Lung (tissue), 12 donors: Measurements from ENCODE around the gene CCDC185. TPM values are rescaled to one million over a fixed set of nuclear protein-coding genes. Genes with fewer than 3 reads are reported as not detected.
"Not testable (repeated sequence)": the region's sequence is repeated elsewhere in the genome, so short reads cannot be mapped to it uniquely, and the experiment has no call there.

ENCODE experiments used
- ATAC-seq: fragments of 200-7000 bp; cut with Tn5 transposase; one replicate; pipeline ENCODE4 v1.9.1; 2020; ENCODE audit warnings: moderate number of reproducible peaks; ENCODE audit not compliant: insufficient read depth, low FRiP score
- DNase-seq, 3 donors: peaks; one replicate each; pipeline ENCODE4 v3.0.0-alpha.2; 2013 to 2017
- H3K27ac ChIP-seq, 2 donors: one replicate each; pipeline ENCODE4 v1.5.1; 2013; ENCODE audit warnings: mild to moderate bottlenecking in 2 of 2, moderate library complexity in 2 of 2, control low read depth in 1 of 2, inconsistent platforms in 1 of 2, low read depth in 1 of 2, low read length in 1 of 2
- H3K27me3 ChIP-seq, 3 donors: one replicate each; pipeline ENCODE4 v1.5.1; 2013; ENCODE audit warnings: low read length in 2 of 3; ENCODE audit not compliant: control insufficient read depth in 3 of 3, insufficient read depth in 3 of 3
- H3K36me3 ChIP-seq, 4 donors: one replicate each; pipeline ENCODE4 v1.5.1; 2013; ENCODE audit warnings: low read length in 4 of 4, mild to moderate bottlenecking in 1 of 4, moderate library complexity in 1 of 4; ENCODE audit not compliant: control insufficient read depth in 4 of 4, insufficient read depth in 4 of 4
- H3K4me1 ChIP-seq, 5 donors: one replicate each; pipeline ENCODE4 v1.5.1; 2013; ENCODE audit warnings: low read length in 5 of 5, mild to moderate bottlenecking in 2 of 5, moderate library complexity in 1 of 5; ENCODE audit not compliant: control insufficient read depth in 5 of 5, insufficient read depth in 5 of 5
- H3K4me3 ChIP-seq: one replicate; pipeline ENCODE4 v1.5.1; 2013; ENCODE audit warnings: mild to moderate bottlenecking, control low read depth, moderate library complexity
- H3K9ac ChIP-seq, 2 donors: one replicate each; pipeline ENCODE4 v1.5.1; 2013; ENCODE audit warnings: low read length in 2 of 2, control low read depth in 1 of 2; ENCODE audit not compliant: insufficient read depth in 1 of 2
- H3K9me3 ChIP-seq, 4 donors: one replicate each; pipeline ENCODE4 v1.5.1; 2013; ENCODE audit warnings: low read length in 3 of 4, mild to moderate bottlenecking in 1 of 4, moderate library complexity in 1 of 4; ENCODE audit not compliant: control insufficient read depth in 4 of 4, insufficient read depth in 3 of 4
- WGBS, 2 donors: extraction: QIAGEN DNeasy Blood & Tissue Kit; methylation state at CpG; one replicate each; pipeline ENCODE4 v1.1.7; 2013; 5-methylcytosine and 5-hydroxymethylcytosine counted together
- polyA plus RNA-seq, 2 donors: library from polyadenylated mRNA; stranded (reverse); fragments of 200-250 nt; gene quantifications; one replicate each; pipeline ENCODE4 v1.2.1, GENCODE V29; 2013
- total RNA-seq, 2 donors: library from RNA; depleted of rRNA in 1 of 2; stranded (reverse); fragments of >200 nt in 1 of 2; gene quantifications; one replicate each; pipeline ENCODE4 v1.2.1, GENCODE V29; 2014 to 2021
- TF ChIP-seq, protein P1 (sequence below): IDR thresholded peaks from 2 replicates; pipeline ENCODE4 v1.5.1; 2012; ENCODE audit warnings: mild to moderate bottlenecking; ENCODE audit errors: control extremely low read depth, extremely low read depth
- donor health status: control.
- donor health status: control.
- donor health status: Bipolar disorder and iron deficiency.
- donor health status: healthy.
- donor health status: DM: yes; HTN: yes; CAD: no.

Gene CCDC185
- total and polyA plus RNA-seq, 4 donors = not detected

DNA sequence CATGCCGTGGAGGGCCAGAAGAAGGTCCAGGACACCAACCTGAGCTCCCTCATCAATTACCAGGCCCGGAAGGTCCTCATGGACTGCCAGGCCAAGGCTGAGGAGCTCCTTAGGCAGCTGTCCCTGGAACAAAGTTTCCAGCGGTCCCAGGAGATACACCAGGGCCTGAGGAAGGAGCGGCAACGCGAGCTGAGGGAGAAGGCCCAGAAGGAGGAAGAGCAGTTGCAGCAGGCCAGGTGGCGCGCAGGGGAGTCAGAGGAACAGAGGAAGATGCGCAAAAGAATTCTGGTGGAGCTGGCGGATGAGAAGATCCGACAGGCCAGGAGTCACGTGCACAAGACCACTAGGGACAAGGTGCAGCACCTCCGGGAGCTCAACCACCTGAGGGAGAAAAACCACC, 1.5 kb downstream of the CCDC185 start:
- Histone ChIP-seq H3K27me3 (peaks cover 5 to 7% (median 7%) of the 10 kb centered on the region in 3 donors), H3K9me3 (peaks cover 0 to 13% (median 2%) of the 10 kb centered on the region in 4 donors), H3K4me1 (peaks cover 0 to 5% (median 0%) of the 10 kb centered on the region in 5 donors), H3K4me3 (no peak overlapping the region), H3K27ac (no peak overlapping the region), H3K36me3 (no peaks in the 10 kb centered on the region), H3K9ac (no peak overlapping the region)
- ATAC-seq = no peak
- TF ChIP-seq, protein P1, sequence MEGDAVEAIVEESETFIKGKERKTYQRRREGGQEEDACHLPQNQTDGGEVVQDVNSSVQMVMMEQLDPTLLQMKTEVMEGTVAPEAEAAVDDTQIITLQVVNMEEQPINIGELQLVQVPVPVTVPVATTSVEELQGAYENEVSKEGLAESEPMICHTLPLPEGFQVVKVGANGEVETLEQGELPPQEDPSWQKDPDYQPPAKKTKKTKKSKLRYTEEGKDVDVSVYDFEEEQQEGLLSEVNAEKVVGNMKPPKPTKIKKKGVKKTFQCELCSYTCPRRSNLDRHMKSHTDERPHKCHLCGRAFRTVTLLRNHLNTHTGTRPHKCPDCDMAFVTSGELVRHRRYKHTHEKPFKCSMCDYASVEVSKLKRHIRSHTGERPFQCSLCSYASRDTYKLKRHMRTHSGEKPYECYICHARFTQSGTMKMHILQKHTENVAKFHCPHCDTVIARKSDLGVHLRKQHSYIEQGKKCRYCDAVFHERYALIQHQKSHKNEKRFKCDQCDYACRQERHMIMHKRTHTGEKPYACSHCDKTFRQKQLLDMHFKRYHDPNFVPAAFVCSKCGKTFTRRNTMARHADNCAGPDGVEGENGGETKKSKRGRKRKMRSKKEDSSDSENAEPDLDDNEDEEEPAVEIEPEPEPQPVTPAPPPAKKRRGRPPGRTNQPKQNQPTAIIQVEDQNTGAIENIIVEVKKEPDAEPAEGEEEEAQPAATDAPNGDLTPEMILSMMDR = no peak
- WGBS, 2 donors = 94 to 96% methylated on average over 13 of the region's 13 CpGs
- no peak for DNase-seq

DNA sequence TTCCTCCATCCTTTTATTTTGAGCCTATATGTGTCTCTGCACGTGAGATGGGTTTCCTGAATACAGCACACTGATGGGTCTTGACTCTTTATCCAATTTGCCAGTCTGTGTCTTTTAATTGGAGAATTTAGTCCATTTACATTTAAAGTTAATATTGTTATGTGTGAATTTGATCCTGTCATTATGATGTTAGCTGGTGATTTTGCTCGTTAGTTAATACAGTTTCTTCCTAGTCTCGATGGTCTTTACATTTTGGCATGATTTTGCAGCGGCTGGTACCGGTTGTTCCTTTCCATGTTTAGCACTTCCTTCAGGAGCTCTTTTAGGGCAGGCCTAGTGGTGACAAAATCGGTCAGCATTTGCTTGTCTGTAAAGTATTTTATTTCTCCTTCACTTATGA, 6.2 kb downstream of the CCDC185 start:
- not testable (repeated sequence) for H3K9me3 ChIP-seq, H3K4me3 ChIP-seq, ATAC-seq, H3K9ac ChIP-seq, H3K27ac ChIP-seq, H3K4me1 ChIP-seq, H3K36me3 ChIP-seq, H3K27me3 ChIP-seq, DNase-seq
- WGBS, 2 donors = 88 to 97% methylated on average over 3 to 4 of the region's 6 CpGs

DNA sequence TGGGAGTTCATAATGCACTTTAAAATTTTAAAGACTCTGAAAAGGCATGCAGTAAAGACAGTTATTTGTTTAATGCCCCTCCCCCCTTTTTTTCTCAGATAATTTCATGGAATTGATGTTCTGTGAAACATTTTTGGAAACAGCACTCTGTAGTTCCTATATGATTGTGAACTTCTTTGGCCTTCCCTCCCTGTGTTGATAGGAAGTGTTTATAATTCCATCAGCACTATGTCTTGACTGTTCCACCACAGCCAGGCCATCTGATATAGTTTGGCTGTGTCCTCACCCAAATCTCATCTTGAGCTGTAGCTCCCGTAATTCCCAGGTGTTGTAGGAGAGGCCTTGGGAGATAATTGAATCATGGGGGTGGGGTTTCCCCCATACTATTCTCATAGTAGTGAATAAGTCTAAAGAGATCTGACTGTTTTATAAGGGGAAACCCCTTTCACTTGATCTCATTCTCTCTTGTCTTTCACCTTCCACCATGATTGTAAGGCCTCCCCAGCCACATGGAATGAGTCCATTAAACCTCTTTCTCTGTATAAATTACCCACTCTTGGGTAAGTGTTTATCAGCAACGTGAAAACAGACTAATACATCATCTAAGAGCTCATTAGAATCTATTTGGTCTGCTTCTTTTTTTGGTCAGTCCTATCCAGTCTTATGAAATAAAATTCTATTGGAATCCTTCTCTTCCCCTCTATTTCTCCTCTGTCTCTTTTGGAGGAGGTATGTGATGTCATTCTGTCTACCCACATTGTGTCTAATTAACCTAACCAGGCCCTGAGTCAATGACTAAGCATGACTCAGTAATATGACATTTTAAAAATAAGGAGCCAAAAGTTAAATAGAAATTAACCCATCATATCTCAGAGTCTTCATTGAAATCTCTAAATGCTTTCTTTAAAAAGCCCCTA, 8.9 kb downstream of the CCDC185 start:
- no peaks in the 10 kb centered on the region for H3K27me3 ChIP-seq
- no peak for ATAC-seq
- H3K4me1 ChIP-seq = no peaks in the 10 kb centered on the region
- TF ChIP-seq, protein P1 = no peak
- H3K4me3 ChIP-seq = no peak overlapping the region
- H3K9me3 ChIP-seq = peaks cover 0 to 2% (median 0%) of the 10 kb centered on the region in 4 donors
- no peak overlapping the region for H3K27ac ChIP-seq
- DNase-seq = no peak
- H3K9ac ChIP-seq = no peak overlapping the region
- WGBS, 2 donors = 67 to 83% methylated on average over 2 of the region's 2 CpGs
- no peaks in the 10 kb centered on the region for H3K36me3 ChIP-seq

DNA sequence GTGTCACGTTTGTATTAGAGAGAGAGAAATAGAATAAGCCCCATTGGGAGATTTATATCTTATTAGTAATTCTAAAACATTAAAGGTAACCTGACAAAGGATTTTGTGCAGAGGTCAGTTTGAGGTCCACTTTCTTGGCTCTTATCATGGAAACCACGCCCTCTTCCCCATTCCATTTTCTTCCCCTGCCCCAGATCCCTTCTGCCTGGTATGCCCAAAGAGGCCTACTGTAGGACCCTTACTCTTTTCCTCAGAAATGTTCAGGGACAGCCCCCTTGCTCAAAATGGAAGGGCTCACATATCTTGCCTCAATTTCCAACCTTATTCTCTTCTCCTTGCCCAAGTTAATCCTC, 9.6 kb downstream of the CCDC185 start:
- TF ChIP-seq, protein P1 = no peak
- H3K9ac ChIP-seq = no peak overlapping the region
- no peaks in the 10 kb centered on the region for H3K4me1 ChIP-seq
- no peaks in the 10 kb centered on the region for H3K27me3 ChIP-seq
- H3K9me3 ChIP-seq = peaks cover 0 to 2% (median 0%) of the 10 kb centered on the region in 4 donors
- H3K36me3 ChIP-seq = no peaks in the 10 kb centered on the region
- H3K27ac ChIP-seq = no peak overlapping the region
- ATAC-seq = no peak
- WGBS, 2 donors = 75 to 79% methylated on average over 2 of the region's 2 CpGs
- DNase-seq = no peak
- no peak overlapping the region for H3K4me3 ChIP-seq
